UCSD-AML1 (cell line): ENCODE data around the gene TENM4.

Source experiments
- DNase-seq: peaks from one replicate; lab custom pipeline; 2025; ENCODE audit not compliant: unreplicated experiment; lab: John Stamatoyannopoulos, UW

TENM4 gene

GRCh38 chr11:79393362-79394043 is 47.3 kb downstream of the TENM4 start:
- no peak for DNase-seq

GRCh38 chr11:79392161-79392560 is 48.7 kb downstream of the TENM4 start:
- no peak for DNase-seq

DNA sequence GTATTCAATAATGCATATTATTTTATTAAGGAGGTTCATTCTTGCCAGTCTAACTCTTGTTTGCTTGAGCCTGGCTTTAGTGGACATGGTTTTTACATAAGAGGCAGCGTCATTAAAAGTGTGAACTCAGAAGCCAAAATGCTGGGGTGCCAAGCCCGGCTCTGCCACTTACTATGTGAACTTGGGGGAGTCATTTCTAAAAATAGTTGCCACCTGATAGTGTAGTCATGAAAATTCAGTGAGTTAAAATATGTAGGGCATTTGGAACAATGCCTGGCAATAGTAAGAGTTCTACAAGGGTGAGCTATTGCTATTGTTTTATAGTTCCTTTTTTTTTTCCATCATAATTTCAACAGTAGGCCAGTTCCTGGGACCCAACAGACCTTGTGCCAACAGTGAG is 49.9 kb downstream of the TENM4 start:
- DNase-seq, result no peak

GRCh38 chr11:79390477-79390876 is 50.4 kb downstream of the TENM4 start:
- no peak for DNase-seq

DNA sequence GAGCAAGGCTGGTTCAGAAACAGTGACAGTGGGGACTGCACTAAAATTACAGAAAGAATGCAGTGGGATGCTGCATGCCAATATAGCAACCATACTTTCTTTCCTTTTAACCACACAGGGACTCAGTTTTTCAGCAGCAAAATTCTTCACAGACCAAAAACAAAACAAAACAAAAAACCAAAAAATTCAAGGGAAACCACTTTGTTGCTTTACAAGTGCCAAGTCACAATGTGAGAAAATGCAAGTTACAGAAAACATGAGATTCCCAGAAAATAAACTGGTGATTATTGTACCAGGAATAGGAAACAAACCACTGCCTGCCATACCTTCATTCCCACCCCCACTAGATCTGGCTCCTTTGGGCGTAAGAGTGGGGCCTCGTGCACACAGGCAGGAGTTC is 52.6 kb downstream of the TENM4 start:
- no peak for DNase-seq

DNA sequence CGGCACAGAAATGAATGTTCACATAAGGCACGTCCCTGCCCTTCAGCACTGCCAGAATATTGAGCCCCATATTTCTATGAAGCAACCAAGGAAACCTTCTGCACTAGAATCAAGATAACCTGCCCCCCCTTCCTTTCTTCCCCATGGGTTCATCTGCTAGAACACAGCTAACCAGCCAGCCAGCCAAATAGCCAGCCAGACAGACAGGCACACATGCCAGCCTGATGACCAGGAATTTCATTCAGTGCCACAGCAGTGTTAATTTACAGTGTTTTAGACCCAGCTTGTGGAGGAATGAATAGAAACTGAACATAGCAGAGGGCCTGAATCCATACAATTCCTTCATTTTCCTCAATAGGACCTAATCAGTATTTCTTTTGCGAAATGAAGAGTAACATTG is 57.0 kb downstream of the TENM4 start:
- DNase-seq, result no peak

DNA sequence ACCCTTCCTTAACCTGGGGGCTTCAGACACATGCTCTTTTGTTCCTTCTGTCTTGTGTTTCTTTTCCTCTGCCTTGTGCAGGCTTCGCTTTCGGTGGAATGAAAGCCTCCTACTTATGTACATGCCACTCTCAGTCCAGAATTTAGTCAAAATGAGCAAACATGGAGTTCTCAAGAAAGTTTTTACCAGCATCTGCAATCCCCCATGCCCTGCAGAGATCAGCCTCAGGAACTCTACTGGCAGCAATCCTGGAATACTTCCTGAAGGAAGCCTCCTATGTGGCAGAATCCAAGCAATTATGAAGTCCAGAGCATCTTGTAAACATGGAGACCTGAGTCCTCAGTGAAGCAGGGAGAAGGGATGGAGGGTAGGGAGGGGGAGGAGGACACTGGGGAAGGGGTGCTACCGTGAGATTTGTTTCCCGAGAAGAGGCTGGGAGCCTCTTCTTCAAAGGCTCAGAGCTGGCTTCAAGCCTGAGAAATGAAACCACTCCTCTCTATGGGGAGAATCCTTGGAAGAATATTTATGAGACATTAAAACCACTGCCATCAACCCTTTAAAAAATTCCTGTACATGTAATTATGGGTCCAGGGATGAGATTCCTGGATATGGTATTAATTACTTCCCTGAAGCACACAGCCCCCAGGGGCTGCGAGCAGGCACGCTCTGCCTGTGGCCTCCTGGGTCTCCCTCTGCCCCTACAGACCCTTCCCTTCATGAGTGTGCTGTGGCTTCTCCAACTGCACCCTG is 58.4 kb downstream of the TENM4 start:
- DNase-seq, result no peak

- no peak for DNase-seq
Measured at GRCh38 chr11:79381036-79381435, 59.8 kb downstream of the TENM4 start.

DNA sequence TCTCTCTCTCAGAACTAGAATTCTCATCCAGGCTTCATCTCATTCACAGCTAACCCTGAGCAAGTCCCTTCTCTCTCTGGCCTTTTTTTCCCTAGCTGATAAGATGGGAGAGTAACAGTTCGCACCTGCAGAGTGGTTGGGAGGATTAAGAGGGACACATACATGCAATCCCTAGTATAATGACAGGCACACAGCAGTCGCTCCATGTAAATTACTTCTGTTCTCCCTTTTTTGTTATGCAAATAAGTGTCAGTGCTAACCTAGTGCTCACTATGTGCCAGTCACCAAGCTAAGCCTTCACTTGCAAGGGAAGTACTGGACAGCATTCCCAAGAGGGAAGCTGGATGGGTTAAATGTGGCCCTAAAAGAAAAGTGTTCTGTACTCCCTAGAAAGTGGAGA is 63.4 kb downstream of the TENM4 start:
- DNase-seq, result no peak

DNA sequence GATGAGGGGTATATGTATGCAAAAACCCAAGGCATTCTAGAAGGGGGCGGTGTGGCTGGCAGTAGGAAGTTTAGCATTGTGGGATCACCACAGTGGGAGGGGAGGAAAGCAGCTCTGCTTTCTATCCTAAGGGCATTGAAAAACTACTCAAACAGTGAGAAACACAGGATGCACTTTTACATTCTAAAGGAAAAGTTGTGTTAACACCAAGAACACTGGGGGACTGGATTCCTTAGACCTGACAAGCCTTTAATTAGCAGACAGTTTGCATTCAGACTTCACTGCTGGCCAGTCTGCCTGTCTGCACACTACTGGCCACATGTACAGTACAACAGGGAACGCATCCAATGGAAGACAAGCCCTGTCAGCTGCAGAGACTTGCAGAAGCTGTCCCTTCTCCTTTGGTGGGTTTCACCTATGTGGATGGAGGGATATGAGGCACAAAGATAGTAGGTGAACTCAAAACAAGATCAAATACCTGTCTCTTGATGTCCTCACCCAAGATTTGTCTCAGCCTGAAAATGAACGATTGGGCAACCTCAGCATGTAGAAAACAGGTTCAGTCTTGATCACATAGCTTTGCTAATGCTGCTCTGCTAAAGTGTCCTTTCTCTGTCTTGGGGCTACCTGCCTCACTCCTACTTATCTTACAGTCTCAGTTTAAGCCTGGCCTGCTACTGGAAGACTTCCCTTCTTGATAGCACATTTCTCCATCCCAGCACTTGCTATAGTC is 64.8 kb downstream of the TENM4 start:
- no peak for DNase-seq

DNA sequence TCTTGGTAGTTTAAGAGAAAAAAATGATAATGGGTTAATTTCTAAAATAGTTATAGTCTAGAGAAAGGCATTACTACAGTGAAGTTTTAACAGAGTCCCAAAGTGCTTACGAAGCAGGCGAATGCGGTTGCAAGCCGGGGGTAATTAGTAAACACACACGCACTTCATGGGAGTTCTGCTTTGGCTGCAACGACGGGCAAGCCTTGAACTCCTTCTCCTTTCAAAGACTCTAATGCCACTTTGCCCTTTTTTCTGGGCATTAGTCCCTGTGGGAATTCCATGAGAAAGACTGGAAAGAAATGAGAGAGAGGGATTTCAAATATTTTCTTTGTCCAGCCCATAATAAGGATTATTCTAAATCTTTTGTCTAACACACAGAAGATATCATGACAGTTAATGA is 66.1 kb downstream of the TENM4 start:
- DNase-seq, result no peak

GRCh38 chr11:79371724-79372123 is 69.1 kb downstream of the TENM4 start:
- DNase-seq, result no peak

DNA sequence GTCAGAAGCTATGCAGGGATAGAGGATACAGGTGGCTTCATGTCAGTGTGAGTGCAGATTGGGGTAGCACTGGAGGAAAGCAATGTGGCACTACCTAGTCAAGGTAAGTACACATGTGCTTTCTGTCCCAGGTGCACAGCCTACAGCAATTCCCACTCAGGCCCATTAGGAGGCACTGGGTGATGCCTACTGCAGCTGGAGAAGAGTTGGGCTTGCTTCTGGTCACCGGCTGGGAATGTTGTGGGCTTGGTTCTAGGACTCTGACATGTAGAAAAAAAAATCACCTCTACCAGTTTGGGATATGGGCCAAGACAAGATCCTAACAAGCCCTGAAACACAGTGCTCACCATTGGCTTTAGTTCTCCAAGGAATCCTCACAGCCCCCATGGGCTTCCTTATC is 69.7 kb downstream of the TENM4 start:
- DNase-seq, result no peak

- no peak for DNase-seq
Measured at GRCh38 chr11:79369055-79369454, 71.8 kb downstream of the TENM4 start.

DNA sequence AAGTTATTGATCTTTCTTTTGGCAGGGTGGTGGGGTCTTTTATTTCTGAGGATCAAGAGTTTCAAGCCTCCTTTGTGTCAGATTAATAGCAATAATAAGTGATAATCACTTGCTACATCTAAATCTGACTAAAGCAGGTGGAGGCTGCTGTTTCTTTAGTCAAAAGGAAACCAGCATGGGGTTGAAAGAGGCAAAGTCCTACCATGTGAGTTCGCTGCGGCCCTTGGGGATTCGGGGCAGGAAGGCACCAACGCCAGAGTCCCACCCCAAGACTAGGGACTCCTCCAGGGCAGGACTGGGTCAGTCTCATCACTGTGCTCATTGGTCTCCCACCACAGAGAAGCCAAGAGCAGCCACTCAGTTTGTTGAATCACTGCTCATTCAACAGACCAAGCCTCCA is 73.0 kb downstream of the TENM4 start:
- DNase-seq, result no peak

GRCh38 chr11:79366218-79366617 is 74.6 kb downstream of the TENM4 start:
- no peak for DNase-seq

- no peak for DNase-seq
Measured at GRCh38 chr11:79363861-79364378, 76.9 kb downstream of the TENM4 start.

- no peak for DNase-seq
Measured at GRCh38 chr11:79363256-79363655, 77.6 kb downstream of the TENM4 start.

- no peak for DNase-seq
Measured at GRCh38 chr11:79362821-79363220, 78.0 kb downstream of the TENM4 start.

DNA sequence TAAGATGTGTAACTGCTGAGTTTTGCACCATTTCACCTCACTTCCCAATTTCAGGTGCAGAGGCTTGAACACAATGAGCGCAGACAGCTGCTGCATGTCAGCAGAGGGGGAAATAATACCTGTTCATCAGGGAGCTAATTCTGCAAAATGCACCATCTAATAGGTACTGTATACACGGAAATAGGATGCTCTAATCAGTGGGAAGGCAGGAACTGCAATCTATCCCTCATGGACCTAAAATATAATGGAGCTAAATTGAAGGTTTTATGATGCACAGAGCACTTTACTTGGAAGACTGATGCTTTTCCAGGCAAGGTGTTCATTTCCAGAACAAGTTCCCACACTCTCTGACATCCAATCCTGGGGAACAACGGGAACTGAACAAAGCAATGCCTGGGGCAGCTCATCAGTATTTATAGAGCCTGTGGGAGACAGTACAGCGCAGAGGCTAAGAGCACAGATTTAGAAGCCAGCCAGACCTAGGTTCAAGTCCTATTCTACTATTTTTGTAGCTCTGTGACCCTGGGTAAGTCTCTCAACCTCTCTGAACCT is 78.5 kb downstream of the TENM4 start:
- DNase-seq, result no peak

- DNase-seq, result no peak
Measured at GRCh38 chr11:79358258-79358657, 82.6 kb downstream of the TENM4 start.

- no peak for DNase-seq
Measured at GRCh38 chr11:79353706-79354105, 87.1 kb downstream of the TENM4 start.
